Upper lobe of left lung (tissue), 6 donors: ENCODE data around the gene ITPR2. TPM values are rescaled to one million over a fixed set of nuclear protein-coding genes. Genes with fewer than 3 reads are reported as not detected.

ENCODE experiments used
- ATAC-seq, 2 donors: fragments of 200-7000 bp; cut with Tn5 transposase; one replicate each; pipeline ENCODE4 v1.9.1; 2022; ENCODE audit warnings: mild to moderate bottlenecking in 2 of 2, moderate library complexity in 2 of 2; ENCODE audit not compliant: low FRiP score in 2 of 2
- DNase-seq, 2 donors: peaks; one replicate each; pipeline ENCODE4 v3.0.0-alpha.2; 2019 to 2020
- H3K27ac ChIP-seq, 4 donors: fragments of 200-600 bp; sonication (generic); one replicate each; pipeline ENCODE4 v1.5.1; 2016 to 2019
- H3K27me3 ChIP-seq, 4 donors: fragments of 200-600 bp; sonication (generic); one replicate each; pipeline ENCODE4 v1.5.1; 2017 to 2019
- H3K36me3 ChIP-seq, 4 donors: fragments of 200-600 bp; sonication (generic); one replicate each; pipeline ENCODE4 v1.5.1; 2016 to 2019
- H3K4me1 ChIP-seq, 4 donors: fragments of 200-600 bp; sonication (generic); one replicate each; pipeline ENCODE4 v1.5.1; 2018 to 2019
- H3K4me3 ChIP-seq, 4 donors: fragments of 200-600 bp; sonication (generic); one replicate each; pipeline ENCODE4 v1.5.1; 2017 to 2019; ENCODE audit warnings: mild to moderate bottlenecking in 2 of 4, moderate library complexity in 1 of 4
- H3K9me3 ChIP-seq, 4 donors: fragments of 200-600 bp; sonication (generic); one replicate each; pipeline ENCODE4 v1.5.1; 2018 to 2019
- EP300 ChIP-seq, 4 donors: sonication (generic); formaldehyde crosslinking; IDR thresholded peaks; one replicate each; pipeline ENCODE4 v1.5.1; 2017; ENCODE audit warnings: antibody characterized with exemption in 4 of 4, control low read depth in 2 of 4
- POLR2A ChIP-seq, 4 donors: fragments of 450-650 bp; IDR thresholded peaks; one replicate each; pipeline ENCODE4 v1.5.1; 2016 to 2017; ENCODE audit warnings: antibody characterized with exemption in 4 of 4, mild to moderate bottlenecking in 2 of 4
- POLR2AphosphoS5 ChIP-seq, 2 donors: sonication (generic); formaldehyde crosslinking; IDR thresholded peaks; one replicate each; pipeline ENCODE4 v1.5.1; 2017; ENCODE audit warnings: antibody characterized with exemption in 2 of 2
- WGBS, 2 donors: methylation state at CpG; one replicate each; pipeline ENCODE4 v1.1.5; 2017 to 2018; 5-methylcytosine and 5-hydroxymethylcytosine counted together
- total RNA-seq, 6 donors: library from RNA; depleted of rRNA in 4 of 6; stranded (reverse); fragments of >200 nt in 4 of 6; gene quantifications; one replicate each; pipeline versions ENCODE4 v1.1.0 to v1.2.1, GENCODE V29; 2016 to 2021
- TF ChIP-seq, protein P1 (sequence below), 6 experiments: fragments of 450-650 bp in 4 of 6; fragments of 200-600 bp in 2 of 6; sonication (generic) in 2 of 6; IDR thresholded peaks; one replicate each; pipeline ENCODE4 v1.5.1; 2016 to 2019; ENCODE audit warnings: antibody characterized with exemption in 6 of 6
- donor health status: DM: no; HTN: no; CAD: no; lungs with moderate emphysema.
- donor health status: DM: no; HTN: yes; CAD: no; lungs with severe emphysema.

The ITPR2 gene
- total RNA-seq, 6 donors from 2014 or later: 35.5 to 115 (median 45.0) TPM

DNA sequence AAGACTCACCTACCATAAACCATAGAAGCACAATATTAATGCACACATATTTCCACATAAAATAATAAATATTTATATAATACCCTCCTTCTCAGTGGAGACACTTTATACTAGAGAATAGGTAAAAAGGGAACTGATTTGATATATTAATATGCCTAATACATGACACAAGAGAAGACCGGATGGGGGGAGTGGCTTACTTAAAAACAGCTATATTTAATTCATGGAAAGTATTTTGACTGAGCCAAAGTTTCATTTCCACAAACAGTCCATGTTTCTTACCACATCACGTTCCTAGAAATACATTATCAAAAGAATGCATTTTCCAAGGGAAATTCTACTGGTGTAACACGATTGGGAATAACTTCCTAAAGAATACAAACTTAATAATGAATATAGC is 63.4 kb downstream of the ITPR2 start:
- Histone ChIP-seq H3K36me3 (no peaks in the 10 kb centered on the region), H3K27me3 (no peaks in the 10 kb centered on the region), H3K4me1 (peaks cover 0 to 22% (median 17%) of the 10 kb centered on the region in 4 donors), H3K27ac (no peak overlapping the region), H3K9me3 (no peaks in the 10 kb centered on the region), H3K4me3 (no peak overlapping the region)
- TF ChIP-seq POLR2A (IDR thresholded peaks at IDR 0.05): no peak
- TF ChIP-seq, protein P1, sequence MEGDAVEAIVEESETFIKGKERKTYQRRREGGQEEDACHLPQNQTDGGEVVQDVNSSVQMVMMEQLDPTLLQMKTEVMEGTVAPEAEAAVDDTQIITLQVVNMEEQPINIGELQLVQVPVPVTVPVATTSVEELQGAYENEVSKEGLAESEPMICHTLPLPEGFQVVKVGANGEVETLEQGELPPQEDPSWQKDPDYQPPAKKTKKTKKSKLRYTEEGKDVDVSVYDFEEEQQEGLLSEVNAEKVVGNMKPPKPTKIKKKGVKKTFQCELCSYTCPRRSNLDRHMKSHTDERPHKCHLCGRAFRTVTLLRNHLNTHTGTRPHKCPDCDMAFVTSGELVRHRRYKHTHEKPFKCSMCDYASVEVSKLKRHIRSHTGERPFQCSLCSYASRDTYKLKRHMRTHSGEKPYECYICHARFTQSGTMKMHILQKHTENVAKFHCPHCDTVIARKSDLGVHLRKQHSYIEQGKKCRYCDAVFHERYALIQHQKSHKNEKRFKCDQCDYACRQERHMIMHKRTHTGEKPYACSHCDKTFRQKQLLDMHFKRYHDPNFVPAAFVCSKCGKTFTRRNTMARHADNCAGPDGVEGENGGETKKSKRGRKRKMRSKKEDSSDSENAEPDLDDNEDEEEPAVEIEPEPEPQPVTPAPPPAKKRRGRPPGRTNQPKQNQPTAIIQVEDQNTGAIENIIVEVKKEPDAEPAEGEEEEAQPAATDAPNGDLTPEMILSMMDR (IDR thresholded peaks at IDR 0.05): no peak
- TF ChIP-seq POLR2AphosphoS5 (IDR thresholded peaks at IDR 0.05): no peak
- TF ChIP-seq EP300 (IDR thresholded peaks at IDR 0.05): no peak
- ATAC-seq (no peak), DNase-seq (no peak)
- 32 to 52% methylated on average over 3 of the region's 3 CpGs for WGBS, 2 donors

- Histone ChIP-seq H3K4me3 (no peak overlapping the region), H3K27ac (no peak overlapping the region), H3K4me1 (peaks cover 0 to 22% (median 16%) of the 10 kb centered on the region in 4 donors), H3K9me3 (no peaks in the 10 kb centered on the region), H3K27me3 (no peaks in the 10 kb centered on the region), H3K36me3 (no peaks in the 10 kb centered on the region)
- TF ChIP-seq, protein P1 (IDR thresholded peaks at IDR 0.05): no peak
- TF ChIP-seq EP300 (IDR thresholded peaks at IDR 0.05): peak in 1 of 4 donors; percentile 20
- 77 to 90% methylated on average over 1 of the region's 1 CpG for WGBS, 2 donors
- ATAC-seq (peak; percentile 36 to 83), DNase-seq (no peak)
Observed at GRCh38 chr12:26768611-26769603, 64.1 kb downstream of the ITPR2 start.

DNA sequence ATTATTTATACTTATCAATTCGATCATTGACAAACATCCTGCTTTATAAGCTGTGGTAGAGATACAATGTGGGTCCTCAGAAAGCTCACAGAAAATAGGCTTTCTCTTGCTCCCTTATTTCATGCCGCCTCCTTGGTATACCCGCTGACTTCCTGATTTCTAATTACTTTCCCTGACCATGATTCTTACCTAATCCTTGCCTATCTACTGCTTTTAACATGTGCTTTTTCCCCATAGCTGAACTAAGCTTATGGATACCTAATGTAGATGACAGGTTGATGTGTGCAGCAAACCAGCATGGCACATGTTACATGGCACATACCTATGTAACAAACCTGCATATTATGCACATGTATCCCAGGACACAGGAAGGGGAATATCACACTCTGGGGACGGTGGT is 65.1 kb downstream of the ITPR2 start:
- H3K9me3 ChIP-seq: peaks cover 0 to 2% (median 0%) of the 10 kb centered on the region in 4 donors
- ATAC-seq (no peak), DNase-seq (no peak)
- no peak for TF ChIP-seq POLR2AphosphoS5 (IDR thresholded peaks at IDR 0.05)
- TF ChIP-seq, protein P1 (IDR thresholded peaks at IDR 0.05): no peak
- no peak for TF ChIP-seq EP300 (IDR thresholded peaks at IDR 0.05)
- no peak for TF ChIP-seq POLR2A (IDR thresholded peaks at IDR 0.05)
- no peak overlapping the region for H3K4me3 ChIP-seq
- no peaks in the 10 kb centered on the region for H3K36me3 ChIP-seq
- H3K4me1 ChIP-seq: peaks cover 0 to 17% (median 9%) of the 10 kb centered on the region in 4 donors
- WGBS, 2 donors: 77 to 86% methylated on average over 4 of the region's 4 CpGs
- H3K27ac ChIP-seq: no peak overlapping the region
- H3K27me3 ChIP-seq: no peaks in the 10 kb centered on the region

DNA sequence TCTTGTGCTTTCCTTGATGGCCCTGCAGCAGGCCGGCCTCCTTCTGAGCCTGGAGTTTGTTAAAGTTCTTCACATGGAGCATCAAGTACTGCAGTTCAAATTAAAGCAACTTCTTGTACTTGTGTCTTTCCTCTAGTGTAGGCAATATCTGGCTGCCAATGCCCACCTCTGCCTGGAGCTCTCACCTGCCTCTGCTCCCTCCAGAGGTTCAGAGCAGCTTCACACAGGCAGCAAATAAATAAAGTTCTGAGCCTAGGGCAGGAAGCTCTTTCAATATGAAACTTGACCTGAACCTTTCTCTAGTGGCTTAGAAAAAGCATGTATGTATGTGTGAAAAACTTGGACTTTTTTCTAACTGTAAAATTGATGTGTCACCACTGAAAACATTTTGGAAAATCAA is 65.9 kb downstream of the ITPR2 start:
- H3K4me1 ChIP-seq: peaks cover 0 to 15% (median 9%) of the 10 kb centered on the region in 4 donors
- 37 to 95% methylated on average over 1 of the region's 1 CpG for WGBS, 2 donors
- no peak overlapping the region for H3K27ac ChIP-seq
- no peak for TF ChIP-seq POLR2A (IDR thresholded peaks at IDR 0.05)
- TF ChIP-seq, protein P1 (IDR thresholded peaks at IDR 0.05): no peak
- TF ChIP-seq POLR2AphosphoS5 (IDR thresholded peaks at IDR 0.05): no peak
- no peak for TF ChIP-seq EP300 (IDR thresholded peaks at IDR 0.05)
- H3K27me3 ChIP-seq: no peaks in the 10 kb centered on the region
- DNase-seq (no peak), ATAC-seq (no peak)
- H3K36me3 ChIP-seq: no peaks in the 10 kb centered on the region
- peaks cover 0 to 9% (median 4%) of the 10 kb centered on the region in 4 donors for H3K9me3 ChIP-seq
- H3K4me3 ChIP-seq: no peak overlapping the region
